GM18873 (cell line): Measurements from ENCODE around the gene ERF.

Source experiments
- ATAC-seq: cut with Tn5 transposase; IDR thresholded peaks from one replicate; pipeline ENCODE4 v1.9.1; 2021; ENCODE audit warnings: mild to moderate bottlenecking, moderate library complexity, moderate number of reproducible peaks; ENCODE audit not compliant: unreplicated experiment, low FRiP score

ERF gene

GRCh38 chr19:42254850-42255765, at the start of gene ERF:
Gene ERF (minus strand): TSS chr19:42255128. CDS start chr19:42254999, 129 bp downstream.
- no peak for ATAC-seq

- ATAC-seq = no peak
Measured at GRCh38 chr19:42303876-42304275, 48.9 kb upstream of the ERF start.

- ATAC-seq = no peak
Measured at GRCh38 chr19:42303101-42303464, 48.2 kb upstream of the ERF start.

- no peak for ATAC-seq
Measured at GRCh38 chr19:42301646-42302203, 46.8 kb upstream of the ERF start, which contains the start of gene PRR19. Gene PRR19 (plus strand): TSS chr19:42302132. CDS start chr19:42309585, 7,453 bp downstream.

GRCh38 chr19:42297039-42297438, 42.1 kb upstream of the ERF start:
- no peak for ATAC-seq

GRCh38 chr19:42295831-42296525, 41.0 kb upstream of the ERF start:
- ATAC-seq = no peak

GRCh38 chr19:42295342-42295741, 40.4 kb upstream of the ERF start:
- no peak for ATAC-seq

GRCh38 chr19:42294471-42295137, 39.7 kb upstream of the ERF start:
- ATAC-seq = no peak

- no peak for ATAC-seq
Measured at GRCh38 chr19:42293948-42294347, 39.0 kb upstream of the ERF start.

- ATAC-seq = no peak
Measured at GRCh38 chr19:42293540-42293939, 38.6 kb upstream of the ERF start.

- no peak for ATAC-seq
Measured at GRCh38 chr19:42292963-42293362, 38.0 kb upstream of the ERF start.

GRCh38 chr19:42292042-42292960, 37.4 kb upstream of the ERF start:
- no peak for ATAC-seq

GRCh38 chr19:42291435-42291810, 36.5 kb upstream of the ERF start:
- no peak for ATAC-seq

- no peak for ATAC-seq
Measured at GRCh38 chr19:42290523-42291434, 35.9 kb upstream of the ERF start.

GRCh38 chr19:42290136-42290522, 35.2 kb upstream of the ERF start:
- no peak for ATAC-seq

- no peak for ATAC-seq
Measured at GRCh38 chr19:42289556-42290041, 34.7 kb upstream of the ERF start.

GRCh38 chr19:42288881-42289555, 34.1 kb upstream of the ERF start:
- no peak for ATAC-seq

GRCh38 chr19:42288387-42288786, 33.5 kb upstream of the ERF start:
- ATAC-seq = no peak
